GM12872 (cell line): Measurements from ENCODE around the gene DZANK1.

Source experiments
- TF ChIP-seq, protein P1 (sequence below): IDR thresholded peaks from 3 replicates; pipeline ENCODE4 v1.5.1; 2011; ENCODE audit warnings: low read depth, mild to moderate bottlenecking, low read length, moderate library complexity; ENCODE audit not compliant: insufficient read depth

The DZANK1 gene

DNA sequence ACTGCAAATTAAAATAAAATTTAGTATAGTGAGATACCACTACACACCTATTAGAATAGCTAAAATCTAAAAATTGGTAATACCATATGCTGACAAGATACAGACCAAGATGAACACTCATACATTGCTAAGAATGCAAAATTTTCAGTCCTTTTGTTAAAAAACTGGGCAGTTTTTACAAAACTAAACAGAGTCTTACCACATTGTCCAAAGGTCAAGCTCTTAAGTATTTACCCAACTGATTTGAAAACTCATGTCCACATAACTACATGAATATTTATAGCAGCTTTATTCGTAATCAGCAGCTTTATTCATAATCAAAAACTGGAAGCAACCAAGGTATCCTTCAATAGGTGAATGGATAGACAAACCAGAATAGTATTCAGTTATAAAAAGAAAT is 10.4 kb upstream of the DZANK1 start:
- TF ChIP-seq, protein P1, sequence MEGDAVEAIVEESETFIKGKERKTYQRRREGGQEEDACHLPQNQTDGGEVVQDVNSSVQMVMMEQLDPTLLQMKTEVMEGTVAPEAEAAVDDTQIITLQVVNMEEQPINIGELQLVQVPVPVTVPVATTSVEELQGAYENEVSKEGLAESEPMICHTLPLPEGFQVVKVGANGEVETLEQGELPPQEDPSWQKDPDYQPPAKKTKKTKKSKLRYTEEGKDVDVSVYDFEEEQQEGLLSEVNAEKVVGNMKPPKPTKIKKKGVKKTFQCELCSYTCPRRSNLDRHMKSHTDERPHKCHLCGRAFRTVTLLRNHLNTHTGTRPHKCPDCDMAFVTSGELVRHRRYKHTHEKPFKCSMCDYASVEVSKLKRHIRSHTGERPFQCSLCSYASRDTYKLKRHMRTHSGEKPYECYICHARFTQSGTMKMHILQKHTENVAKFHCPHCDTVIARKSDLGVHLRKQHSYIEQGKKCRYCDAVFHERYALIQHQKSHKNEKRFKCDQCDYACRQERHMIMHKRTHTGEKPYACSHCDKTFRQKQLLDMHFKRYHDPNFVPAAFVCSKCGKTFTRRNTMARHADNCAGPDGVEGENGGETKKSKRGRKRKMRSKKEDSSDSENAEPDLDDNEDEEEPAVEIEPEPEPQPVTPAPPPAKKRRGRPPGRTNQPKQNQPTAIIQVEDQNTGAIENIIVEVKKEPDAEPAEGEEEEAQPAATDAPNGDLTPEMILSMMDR, result no peak

DNA sequence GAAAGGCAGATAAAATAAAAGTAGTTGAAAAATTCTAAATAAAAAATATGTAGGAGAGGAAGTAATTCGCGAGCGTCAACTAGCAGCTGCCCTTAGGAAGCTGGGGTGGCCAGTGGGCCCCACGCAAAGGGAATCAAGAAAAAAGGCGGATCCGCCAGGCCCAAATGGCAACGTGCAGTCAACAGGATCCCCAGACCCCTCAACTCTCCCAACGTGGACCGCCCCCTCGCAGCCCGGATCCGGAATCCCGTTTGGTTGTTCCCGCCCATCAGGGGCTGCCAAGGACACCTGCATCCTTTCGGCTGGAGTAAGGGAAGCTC is 296 bp downstream of the DZANK1 start:
- TF ChIP-seq, protein P1, result no peak

DNA sequence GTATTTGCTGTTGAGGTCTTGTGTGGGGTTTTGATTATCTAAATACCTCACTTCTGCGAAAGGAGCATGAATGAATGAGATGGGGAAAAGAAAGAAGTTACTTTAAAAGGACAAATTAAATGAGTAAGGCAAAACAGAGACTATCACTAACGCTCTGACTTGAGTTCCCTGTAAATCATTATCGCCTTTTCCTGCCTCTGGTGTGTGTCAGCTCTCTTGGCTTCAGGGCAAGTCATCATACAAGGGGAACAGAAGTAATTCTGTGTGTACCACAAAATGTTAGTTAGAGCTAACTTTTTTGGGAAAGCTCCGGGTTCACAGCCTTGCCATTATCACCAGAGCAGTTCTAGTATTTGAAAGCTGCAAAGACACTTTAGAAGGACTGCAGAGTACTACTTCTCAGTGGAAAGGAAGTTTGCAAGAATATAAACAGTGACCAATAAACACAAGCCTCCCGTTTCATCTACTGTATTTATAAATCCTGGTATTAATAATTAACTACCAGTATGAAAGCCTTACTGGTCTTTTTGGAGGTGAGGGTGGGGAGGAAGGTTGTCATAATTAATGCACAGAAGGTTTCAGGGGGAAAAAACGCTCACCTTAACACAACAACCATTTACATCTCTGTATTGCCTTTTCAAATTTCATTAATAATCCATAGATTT is 1.2 kb downstream of the DZANK1 start:
- TF ChIP-seq, protein P1, result no peak

DNA sequence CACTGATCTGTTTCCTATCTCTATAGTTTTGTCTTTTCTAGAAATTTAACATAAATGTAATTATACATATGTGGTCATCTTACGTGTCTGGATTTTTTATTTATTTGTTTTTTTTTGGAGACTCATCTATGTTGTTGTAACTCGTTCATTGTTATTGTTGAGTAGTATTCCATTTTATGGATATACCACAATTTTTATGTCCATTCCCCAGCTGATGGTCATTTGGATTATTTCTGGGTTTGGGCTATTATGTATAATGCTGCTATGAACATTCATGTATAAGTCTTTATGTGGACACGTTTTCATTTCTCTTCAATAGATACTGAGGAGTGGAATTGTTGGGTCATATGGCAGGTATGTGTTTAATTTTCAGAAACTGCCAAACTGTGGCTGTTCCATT is 10.2 kb downstream of the DZANK1 start:
- TF ChIP-seq, protein P1, result no peak

DNA sequence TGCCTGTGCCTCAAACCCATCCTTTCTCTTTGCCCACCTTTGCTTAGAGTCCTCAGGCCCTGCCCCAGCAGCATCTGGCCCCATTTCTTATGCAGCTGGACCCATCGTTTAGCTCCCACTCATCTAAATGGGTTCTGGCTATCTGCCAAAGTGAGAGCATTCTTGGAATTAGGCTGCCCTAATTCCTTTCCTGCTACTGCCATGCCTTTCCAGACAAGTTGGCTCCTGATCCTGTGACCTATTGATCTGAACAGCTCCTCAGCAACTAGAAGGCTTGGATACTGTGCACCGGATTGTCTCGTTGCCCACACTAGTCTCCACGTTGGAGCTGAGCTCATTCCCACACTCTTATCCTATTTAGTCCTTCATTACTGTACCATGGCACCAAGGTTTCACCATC is 22.9 kb downstream of the DZANK1 start:
- TF ChIP-seq, protein P1, result no peak

DNA sequence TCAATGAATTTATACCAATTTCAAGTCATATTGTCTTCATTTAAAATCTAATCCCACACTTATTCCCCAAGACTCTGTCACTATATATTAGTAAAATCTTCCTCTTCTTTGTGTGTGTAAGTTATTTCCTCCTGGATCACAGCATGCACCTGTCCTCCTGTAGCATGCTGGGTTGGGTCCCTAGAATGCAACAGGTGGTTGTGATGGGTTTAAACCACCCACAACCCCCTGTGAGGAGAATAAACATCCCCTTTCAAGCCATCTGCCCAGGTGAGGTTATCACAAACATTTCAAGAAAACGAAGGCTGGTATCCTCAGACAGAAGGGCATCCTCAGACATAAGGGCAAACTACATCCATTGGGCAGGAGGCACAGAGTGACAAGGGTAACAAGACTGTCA is 26.4 kb downstream of the DZANK1 start:
- TF ChIP-seq, protein P1, result no peak

DNA sequence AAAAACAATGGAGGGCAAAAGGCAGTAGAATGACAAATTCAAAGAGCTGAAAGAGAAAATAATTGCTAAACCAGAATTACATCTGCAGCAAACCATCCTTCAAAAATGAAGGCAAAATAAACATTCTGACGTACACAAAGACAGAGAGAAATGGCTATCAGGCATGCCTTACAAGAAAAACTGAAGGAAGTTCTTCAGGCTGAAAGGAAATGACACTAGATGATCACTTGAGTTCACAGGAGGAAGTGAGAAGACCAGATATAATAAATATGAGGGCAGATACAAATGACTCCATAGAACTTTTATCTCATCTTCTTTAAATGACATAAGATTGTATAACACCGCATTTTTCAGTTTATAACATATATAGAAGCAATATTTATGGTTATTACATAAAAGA is 30.0 kb downstream of the DZANK1 start:
- TF ChIP-seq, protein P1, result no peak
